PC-3 (cell line): ENCODE results near the gene OR7C2. TPM values are rescaled to one million over a fixed set of nuclear protein-coding genes. Genes with fewer than 3 reads are reported as not detected.

Source experiments
- ATAC-seq: fragments of 200-7000 bp; cut with Tn5 transposase; 2 replicates; pipeline ENCODE4 v1.9.1; 2020; ENCODE audit warnings: mild to moderate bottlenecking, moderate library complexity
- BruUV-seq: library from RNA; stranded (reverse); fragments of 400-500 nt; replicated peaks from 2 replicates; lab custom pipeline; 2021; lab: Mats Ljungman, UMichigan
- CTCF ChIA-PET: fragments of 300-600 bp; sonication (Branson Sonifier 250); formaldehyde crosslinking; loops from one replicate; lab custom pipeline; 2022; ENCODE audit warnings: antibody characterized with exemption; lab: Charles Lee
- POLR2A ChIA-PET: fragments of 300-600 bp; sonication (Branson Sonifier 250); formaldehyde crosslinking; loops from one replicate; lab custom pipeline; 2022; ENCODE audit warnings: antibody characterized with exemption; ENCODE audit not compliant: unreplicated experiment; lab: Charles Lee
- DNase-seq: peaks from one replicate; pipeline ENCODE4 v3.0.0-alpha.2; 2015
- H2AFZ ChIP-seq: fragments of 300-600 bp; sonication (generic); 2 replicates; pipeline ENCODE4 v1.6.0; 2016; ENCODE audit warnings: antibody characterized with exemption, low read length
- H3F3A ChIP-seq: fragments of 300-600 bp; sonication (generic); one replicate; pipeline ENCODE4 v1.6.0; 2017; ENCODE audit warnings: antibody characterized with exemption, low read length, control low read depth, mild to moderate bottlenecking; ENCODE audit not compliant: unreplicated experiment
- H3K27ac ChIP-seq: fragments of 300-600 bp; sonication (generic); 2 replicates; pipeline ENCODE4 v1.5.1; 2016; ENCODE audit warnings: mild to moderate bottlenecking, low read length
- H3K27me3 ChIP-seq: fragments of 300-600 bp; sonication (generic); 2 replicates; pipeline ENCODE4 v1.6.1; 2016; ENCODE audit warnings: low read length, mixed read lengths
- H3K36me3 ChIP-seq: fragments of 300-600 bp; sonication (generic); 2 replicates; pipeline ENCODE4 v1.6.1; 2016; ENCODE audit warnings: low read depth, mixed run types, low read length, mixed read lengths
- H3K4me1 ChIP-seq: fragments of 300-600 bp; sonication (generic); 2 replicates; pipeline ENCODE4 v1.5.1; 2016; ENCODE audit warnings: low read length; ENCODE audit not compliant: insufficient read depth
- H3K4me2 ChIP-seq: fragments of 300-600 bp; sonication (generic); 2 replicates; pipeline ENCODE4 v1.6.0; 2016; ENCODE audit warnings: low read length
- H3K4me3 ChIP-seq: fragments of 300-600 bp; sonication (generic); 2 replicates; pipeline ENCODE4 v1.5.1; 2016; ENCODE audit warnings: mild to moderate bottlenecking, low read length, mixed read lengths
- H3K79me2 ChIP-seq: fragments of 300-600 bp; sonication (generic); 2 replicates; pipeline ENCODE4 v1.6.1; 2017; ENCODE audit warnings: low read length, mixed read lengths
- H3K9ac ChIP-seq: fragments of 300-600 bp; sonication (generic); 2 replicates; pipeline ENCODE4 v1.6.0; 2016; ENCODE audit warnings: mild to moderate bottlenecking, low read length
- H3K9me2 ChIP-seq: fragments of 300-600 bp; sonication (generic); replicated peaks from 2 replicates; pipeline ENCODE4 v1.6.1; 2016; ENCODE audit warnings: mixed run types, low read length, mixed read lengths
- H3K9me3 ChIP-seq: fragments of 300-600 bp; sonication (generic); 2 replicates; pipeline ENCODE4 v1.6.1; 2016; ENCODE audit warnings: low read length, mixed read lengths
- H4K20me1 ChIP-seq: fragments of 300-600 bp; sonication (generic); 2 replicates; pipeline ENCODE4 v1.6.1; 2016; ENCODE audit warnings: low read length, mixed read lengths
- CTCF ChIP-seq: fragments of 300-600 bp; sonication (generic); conservative IDR thresholded peaks from 2 replicates; pipeline ENCODE4 v1.5.1; 2017; ENCODE audit warnings: antibody characterized with exemption, low read depth, mild to moderate bottlenecking, low read length
- EZH2 ChIP-seq: fragments of 300-600 bp; sonication (generic); IDR thresholded peaks from one replicate; pipeline ENCODE4 v1.6.1; 2017; ENCODE audit warnings: antibody characterized with exemption, mild to moderate bottlenecking, low read length; ENCODE audit not compliant: unreplicated experiment
- EZH2phosphoT487 ChIP-seq: fragments of 300-600 bp; sonication (generic); IDR thresholded peaks from 2 replicates; pipeline ENCODE4 v1.6.1; 2018; ENCODE audit warnings: mild to moderate bottlenecking, antibody characterized with exemption, low read length, borderline replicate concordance
- intact Hi-C: fragments of 100-400 bp; cut with micrococcal nuclease; formaldehyde crosslinking; loops from 2 replicates; pipeline ENCODE4 v1.9.0; 2023
- total RNA-seq: library from RNA; depleted of rRNA; stranded (reverse); fragments of >200 nt; gene quantifications from 2 replicates; pipeline ENCODE4 v1.2.3, GENCODE V29; 2014

Gene OR7C2
- total RNA-seq, 1 experiment from 2014 or later: not detected

GRCh38 chr19:14978161-14978776 lies 37.0 kb downstream of the OR7C2 start:
- Histone ChIP-seq H3K9ac (no peak overlapping the region), H3K4me1 (no peaks in the 10 kb centered on the region), H3F3A (no peaks in the 10 kb centered on the region), H3K4me3 (peak overlapping the region; percentile 50; the same call in 1 of the 2 replicates), H2AFZ (no peak overlapping the region), H4K20me1 (no peaks in the 10 kb centered on the region), H3K27ac (no peak overlapping the region), H3K9me3 (no peaks in the 10 kb centered on the region), H3K9me2 (no peaks in the 10 kb centered on the region), H3K27me3 (peaks cover 53% of the 10 kb centered on the region), H3K79me2 (no peaks in the 10 kb centered on the region), H3K4me2 (peak overlapping the region; percentile 34; the same call in 1 of the 2 replicates), H3K36me3 (no peaks in the 10 kb centered on the region)
- CTCF ChIA-PET: no interaction called here
- TF ChIP-seq EZH2phosphoT487: no peak
- no peak for TF ChIP-seq CTCF
- DNase-seq: no peak
- TSS peak; percentile 61 for BruUV-seq
- POLR2A ChIA-PET: no interaction called here
- intact Hi-C loops: no loop called here
- ATAC-seq: peak; percentile 24; the same call in 1 of the 2 replicates

GRCh38 chr19:14979476-14980255 lies 38.4 kb downstream of the OR7C2 start, which contains the start of gene SLC1A6:
Gene SLC1A6 (minus strand): TSS chr19:14979864. CDS start chr19:14972910, 6,954 bp downstream.
- Histone ChIP-seq H3K4me2 (peak within 1 kb of the TSS; percentile 57; the same call in 1 of the 2 replicates), H3F3A (no peaks in the 10 kb centered on the region), H3K9me3 (no peaks in the 10 kb centered on the region), H3K36me3 (no peaks in the 10 kb centered on the region), H4K20me1 (no peaks in the 10 kb centered on the region), H3K27ac (no peak within 1 kb of the TSS), H3K4me3 (peak within 1 kb of the TSS; percentile 50), H3K9ac (no peak within 1 kb of the TSS), H3K27me3 (peaks cover 53% of the 10 kb centered on the region), H2AFZ (no peak within 1 kb of the TSS), H3K4me1 (no peaks in the 10 kb centered on the region), H3K79me2 (no peaks in the 10 kb centered on the region), H3K9me2 (no peaks in the 10 kb centered on the region)
- ChIA-PET CTCF (no interaction called here), POLR2A (no interaction called here)
- no peak for DNase-seq
- intact Hi-C loops: no loop called here
- BruUV-seq: no TSS peak
- ATAC-seq: peak; percentile 52
- TF ChIP-seq EZH2phosphoT487: no peak
- no peak for TF ChIP-seq CTCF
- no peak for TF ChIP-seq EZH2
